Inflammatory macrophage treated with lipopolysaccharide for 4 hours (primary cell): Measurements from ENCODE around the gene PFDN1.

ENCODE experiments used
- DNase-seq: peaks from one replicate; pipeline ENCODE4 v3.0.0-alpha.2; 2020

PFDN1 gene

GRCh38 chr5:140235791-140236551 lies 66.9 kb downstream of the PFDN1 start:
- DNase-seq, result peak; percentile 60

DNA sequence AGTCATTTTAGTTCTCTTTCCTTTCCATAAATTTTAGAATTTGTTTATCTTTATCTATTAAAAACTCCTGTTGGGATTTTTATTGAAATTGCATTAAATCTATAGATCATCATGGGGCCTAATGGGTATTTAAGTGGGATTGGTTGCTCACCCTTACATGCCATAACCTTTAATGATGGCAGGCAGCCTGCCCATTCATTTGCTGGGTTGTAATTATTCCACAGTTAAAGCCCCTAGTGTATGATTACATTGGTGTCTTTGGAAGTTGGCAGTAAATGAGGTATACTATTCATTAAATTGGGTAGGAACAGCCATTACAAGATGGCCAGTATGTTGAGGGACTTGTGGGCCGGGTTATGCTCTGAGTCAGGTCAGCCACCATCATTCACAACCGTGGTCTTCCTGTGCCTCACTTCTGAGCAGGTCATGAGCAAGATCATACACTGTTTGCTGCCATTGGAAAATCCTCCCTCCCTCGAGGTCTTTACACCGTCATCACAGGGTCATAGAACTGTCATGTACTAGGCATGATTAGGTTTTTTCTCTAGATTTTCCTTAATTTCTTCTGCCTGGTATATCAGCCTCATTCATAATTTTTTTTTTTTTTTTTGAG lies 68.4 kb downstream of the PFDN1 start:
- DNase-seq, result no peak

DNA sequence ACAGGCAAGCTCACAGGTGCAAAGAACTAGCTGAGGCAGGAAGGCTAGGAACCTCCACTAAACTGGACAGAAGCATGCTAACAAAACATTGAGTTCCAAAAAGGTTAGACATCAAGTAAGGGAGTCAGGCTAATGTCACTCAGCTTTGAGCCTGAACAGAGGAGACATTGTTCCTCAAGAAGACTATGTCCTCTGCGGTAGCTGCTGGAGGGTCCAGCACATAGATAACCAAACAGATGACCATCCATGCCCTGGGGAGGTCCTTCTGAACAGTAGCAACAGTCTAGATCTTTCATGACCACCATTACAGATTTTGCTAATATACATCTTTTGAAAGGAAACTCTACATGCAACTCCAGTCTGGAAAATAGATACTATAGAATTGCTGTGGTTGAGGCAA lies 70.2 kb downstream of the PFDN1 start:
- no peak for DNase-seq

- no peak for DNase-seq
Observed at GRCh38 chr5:140230373-140230772, 72.5 kb downstream of the PFDN1 start.

DNA sequence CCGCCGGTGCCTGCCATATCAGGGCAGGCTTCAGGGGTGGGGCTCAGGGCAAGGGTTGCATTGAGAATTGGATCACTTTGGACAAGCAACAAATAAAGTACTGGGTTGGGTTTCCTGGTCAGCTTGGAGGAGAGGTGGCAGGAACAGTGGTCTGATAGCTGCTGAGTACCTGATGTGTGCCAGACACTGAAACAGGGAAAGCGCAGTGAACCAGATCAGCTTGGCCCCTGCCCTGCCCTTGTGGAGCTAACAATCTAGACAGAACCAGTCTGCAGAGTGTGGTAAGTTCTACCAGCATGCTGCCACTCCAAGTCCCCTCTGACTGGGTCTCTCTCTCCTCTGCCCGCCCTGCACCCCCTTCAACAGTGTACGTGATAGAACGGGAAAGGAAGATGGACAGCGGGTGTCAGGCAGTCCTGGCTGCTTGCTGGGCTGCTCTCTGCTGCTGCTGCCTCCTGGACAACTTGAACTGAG lies 74.5 kb downstream of the PFDN1 start:
- no peak for DNase-seq

GRCh38 chr5:140227046-140227445 lies 75.9 kb downstream of the PFDN1 start:
- no peak for DNase-seq

- no peak for DNase-seq
Observed at GRCh38 chr5:140225396-140225795, 77.5 kb downstream of the PFDN1 start.

DNA sequence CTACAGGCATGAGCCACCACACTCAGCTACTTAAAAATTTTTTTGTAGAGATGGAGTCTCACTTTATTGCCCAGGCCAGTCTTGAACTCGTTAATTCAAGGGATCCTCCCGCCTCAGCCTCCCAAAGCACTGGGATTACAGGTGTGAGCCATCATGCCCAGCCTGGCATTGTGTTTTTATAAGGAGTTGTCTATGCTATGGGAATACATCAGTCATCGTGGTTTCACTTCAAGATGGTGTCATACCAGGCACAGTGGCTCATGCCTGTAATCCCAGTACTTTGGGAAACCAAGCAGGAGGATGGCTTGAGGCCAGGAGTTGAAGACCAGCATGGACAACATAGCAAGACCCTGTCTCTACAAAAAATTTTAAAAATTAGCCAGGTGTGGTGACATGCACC lies 78.2 kb downstream of the PFDN1 start:
- no peak for DNase-seq

GRCh38 chr5:140223567-140223966 lies 79.3 kb downstream of the PFDN1 start:
- DNase-seq, result no peak

DNA sequence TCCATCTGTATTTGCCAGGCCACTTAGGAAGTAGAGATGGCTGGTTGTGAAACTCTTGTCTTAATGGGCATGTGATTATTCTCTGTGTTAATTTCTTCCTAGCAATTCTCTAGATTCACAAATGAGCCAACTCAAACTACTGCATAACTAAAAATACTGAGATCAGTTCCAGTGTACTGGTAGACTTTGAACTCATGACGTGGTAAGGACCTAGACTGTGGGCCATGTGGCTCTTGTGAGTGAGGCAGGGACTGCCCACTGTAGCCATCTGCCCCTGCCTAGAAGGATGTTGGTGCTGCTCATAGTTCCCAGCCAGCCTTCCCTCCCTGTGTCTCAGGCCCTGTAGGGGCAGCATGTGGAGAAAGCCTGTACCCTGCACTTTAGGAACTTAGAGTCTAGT lies 80.5 kb downstream of the PFDN1 start:
- peak; percentile 33 for DNase-seq

DNA sequence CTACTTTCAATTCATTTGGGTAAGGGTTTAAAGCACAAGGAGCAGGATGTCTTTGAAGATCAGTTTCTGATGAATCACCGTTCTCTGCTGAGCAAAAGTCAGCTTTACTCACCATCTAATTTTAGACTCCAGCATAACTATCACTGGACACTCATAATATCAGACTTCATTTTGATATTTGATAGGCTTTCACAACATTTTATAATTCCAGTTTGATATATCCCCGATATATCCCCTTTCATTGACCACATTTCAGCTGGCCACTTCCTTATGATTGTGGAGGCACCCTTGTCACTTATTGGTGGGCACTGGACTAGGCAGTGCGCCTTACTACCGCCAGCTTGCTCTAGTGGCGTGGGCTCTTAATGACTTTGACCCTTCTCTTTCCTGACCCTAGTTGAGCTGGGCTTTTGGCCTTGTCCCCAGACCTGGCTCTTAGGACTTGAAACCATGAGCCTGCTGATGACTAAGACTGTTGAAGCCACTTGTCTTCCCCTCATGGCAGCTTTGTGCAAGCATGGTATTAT lies 81.1 kb downstream of the PFDN1 start:
- peak; percentile 79 for DNase-seq

DNA sequence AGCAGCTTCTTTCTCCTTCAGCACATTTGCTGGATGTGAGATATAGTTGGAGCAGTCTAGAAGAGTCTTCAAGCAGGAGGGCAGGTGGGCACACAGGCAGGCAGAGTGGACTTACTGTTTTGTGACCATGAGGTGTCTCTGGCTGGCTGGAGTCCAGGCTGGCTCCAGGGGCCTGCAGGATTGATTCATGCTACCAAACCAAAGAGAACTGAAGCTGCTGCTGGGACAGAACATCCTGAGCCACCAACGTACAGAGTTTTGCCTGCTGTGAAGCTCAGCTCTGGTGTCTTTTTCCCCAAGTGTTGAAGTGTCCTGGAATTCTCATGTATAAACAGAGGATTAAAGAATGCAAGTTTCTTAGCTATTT lies 82.2 kb downstream of the PFDN1 start:
- no peak for DNase-seq

DNA sequence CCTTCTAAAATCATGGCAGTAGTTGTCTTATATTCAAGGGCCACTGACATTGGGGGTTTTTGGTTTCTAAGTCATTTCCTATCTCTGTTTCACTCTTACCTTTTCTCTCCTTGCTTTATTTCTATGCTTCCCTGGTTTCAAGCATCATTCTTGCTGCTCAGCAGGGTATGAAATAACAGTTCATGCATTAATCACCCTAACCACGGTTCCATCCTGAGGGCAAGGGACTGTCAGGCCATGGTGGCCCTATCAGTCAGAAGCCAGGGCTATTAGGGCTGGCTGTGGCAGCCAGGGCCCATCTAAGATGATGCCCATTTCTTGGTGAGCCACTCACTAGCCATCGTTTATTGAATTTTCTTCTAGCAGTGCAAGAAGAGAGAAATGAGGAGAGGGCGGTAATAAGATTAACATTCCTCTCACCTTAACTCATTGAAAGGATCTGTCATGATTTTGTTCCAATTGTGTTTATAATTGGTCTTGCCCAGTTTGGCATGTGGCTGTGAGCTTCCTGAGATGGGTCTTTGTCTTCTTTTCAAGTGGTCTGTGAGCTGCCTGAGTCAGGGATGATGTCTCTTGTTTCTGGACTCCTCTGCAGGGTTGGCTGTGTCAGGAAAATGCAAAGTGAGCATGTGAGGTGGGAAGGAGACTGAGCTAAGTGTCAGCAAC lies 82.7 kb downstream of the PFDN1 start:
- no peak for DNase-seq

GRCh38 chr5:140219068-140219991 lies 83.6 kb downstream of the PFDN1 start:
- DNase-seq, result peak; percentile 28

DNA sequence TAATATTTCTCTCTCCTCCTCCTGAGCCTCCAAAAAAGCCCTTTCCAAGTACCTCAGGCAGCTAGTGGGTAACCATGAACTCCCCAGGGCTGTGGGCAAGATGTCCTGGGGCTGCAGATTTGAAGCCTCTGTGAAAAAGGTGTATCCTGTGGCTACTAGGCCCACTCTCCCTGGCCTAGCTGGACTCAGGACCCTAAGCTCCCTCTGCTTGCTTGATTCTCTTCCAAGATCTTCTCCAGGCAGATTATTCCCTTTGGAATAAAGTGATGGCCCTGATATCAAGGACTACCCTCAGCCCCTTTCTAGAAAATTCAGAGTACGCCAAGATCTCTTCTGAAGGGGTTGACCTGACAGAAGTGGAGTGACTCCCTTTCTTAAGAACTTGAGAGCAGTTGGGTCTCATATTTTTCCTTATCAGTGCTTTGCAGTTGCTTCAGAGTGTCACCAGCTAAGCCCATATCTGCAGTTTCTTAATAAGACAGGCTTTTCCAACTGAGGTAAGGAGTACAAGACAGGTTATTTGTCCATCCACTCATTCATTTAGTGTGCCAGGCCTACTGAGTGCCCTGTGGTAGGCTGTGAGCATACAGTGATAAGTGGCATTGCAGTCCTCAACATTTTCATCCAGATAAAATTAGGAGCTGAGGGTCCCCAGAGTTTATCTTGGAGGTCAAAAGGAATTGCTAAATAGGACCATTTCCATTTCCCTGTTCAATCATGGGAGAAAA lies 85.4 kb downstream of the PFDN1 start:
- DNase-seq, result no peak

DNA sequence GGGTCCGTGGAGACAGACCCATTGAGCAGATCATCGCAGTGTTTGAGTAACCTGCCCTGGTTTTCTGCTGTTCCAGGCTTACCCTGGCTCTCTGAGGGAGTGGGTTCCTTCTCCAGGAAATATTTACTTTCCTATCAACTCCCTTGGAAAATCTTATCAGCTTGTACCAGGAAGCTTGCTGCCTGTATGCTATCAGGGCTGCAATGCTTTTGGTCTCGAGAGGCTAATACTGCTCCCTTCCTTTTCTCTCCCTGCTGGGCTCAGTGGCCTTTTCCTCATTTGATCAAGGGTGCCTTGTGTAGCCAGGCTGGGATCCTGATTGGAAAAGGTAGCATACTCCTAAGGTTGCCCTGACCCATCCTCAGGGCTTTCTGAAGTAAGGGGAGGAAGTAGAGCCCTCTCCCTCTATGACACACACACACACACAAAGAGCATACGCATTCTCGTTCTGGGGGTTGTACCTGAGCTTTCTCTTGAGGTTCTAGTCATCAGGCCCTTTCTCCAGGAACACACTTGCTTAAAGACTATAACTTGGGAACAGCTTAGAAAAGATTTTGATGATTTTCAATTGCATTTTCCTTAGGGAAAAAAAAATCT lies 86.3 kb downstream of the PFDN1 start:
- DNase-seq, result no peak

- no peak for DNase-seq
Observed at GRCh38 chr5:140215276-140215675, 87.6 kb downstream of the PFDN1 start.

DNA sequence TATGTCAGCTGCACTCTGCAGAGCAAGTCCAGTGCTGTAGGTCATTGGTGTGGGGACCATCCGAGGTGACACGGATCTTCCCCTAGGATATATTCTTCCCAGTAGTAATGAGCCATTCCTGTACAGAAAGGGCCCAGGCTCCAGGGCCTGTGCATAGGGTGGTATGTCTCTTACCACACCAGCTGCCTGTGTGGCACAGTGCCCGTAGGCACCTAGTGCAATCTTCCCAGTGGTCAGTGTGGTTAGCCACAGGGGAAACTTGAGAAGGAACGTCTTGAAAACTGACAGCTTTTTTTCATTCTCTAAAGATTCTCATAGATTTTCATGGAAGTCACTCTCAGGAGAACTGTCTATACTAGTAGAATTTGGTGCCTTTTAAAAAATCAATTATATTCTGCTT lies 88.1 kb downstream of the PFDN1 start:
- DNase-seq, result peak; percentile 56

DNA sequence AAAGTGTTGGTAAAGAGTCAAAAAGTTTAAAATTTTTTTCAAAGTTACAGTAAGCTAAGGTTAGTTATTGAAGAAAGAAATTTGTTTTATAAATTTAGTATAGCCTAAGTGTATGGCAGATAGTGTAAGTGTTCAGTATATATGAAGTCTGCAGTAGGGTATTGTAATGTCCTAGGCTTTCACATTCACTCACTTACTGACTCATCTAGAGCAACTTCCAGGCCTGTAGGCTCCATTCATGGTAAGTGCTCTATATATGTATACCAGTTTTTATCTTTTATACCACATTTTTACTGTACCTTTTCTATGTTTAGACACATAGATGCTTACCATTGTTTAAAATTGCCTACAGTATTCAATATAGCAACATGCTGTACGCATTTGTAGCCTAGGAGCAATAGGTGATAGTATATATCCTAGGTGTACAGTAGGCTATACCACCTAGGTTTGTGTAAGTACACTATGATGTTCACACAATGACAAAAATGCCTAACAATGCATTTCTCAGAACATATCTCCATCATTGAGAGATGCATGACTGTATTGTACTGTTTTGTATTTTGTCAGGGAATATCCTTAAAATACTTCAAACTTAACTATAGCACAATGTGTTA lies 89.4 kb downstream of the PFDN1 start:
- DNase-seq, result no peak

DNA sequence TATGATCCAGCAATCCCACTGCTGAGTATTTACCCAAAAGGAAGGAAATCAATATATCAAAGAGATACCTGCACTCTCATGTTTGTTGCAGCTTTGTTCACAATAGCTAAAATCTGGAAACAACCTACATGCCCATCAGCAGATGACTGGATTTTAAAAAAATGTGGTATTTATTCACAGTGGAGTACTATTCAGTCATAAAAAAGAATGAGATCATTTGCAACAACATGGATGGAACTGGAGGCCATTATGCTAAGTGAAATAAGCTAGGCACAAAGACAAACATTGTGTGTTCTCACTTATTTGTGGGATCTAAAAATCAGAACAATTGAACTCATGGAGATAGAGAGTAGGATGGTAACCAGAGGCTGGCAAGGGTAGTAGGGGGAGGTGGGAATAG lies 94.8 kb downstream of the PFDN1 start:
- DNase-seq, result no peak
